ENCODE data around the gene ATP6V1G1.

ATP6V1G1 gene

DNA sequence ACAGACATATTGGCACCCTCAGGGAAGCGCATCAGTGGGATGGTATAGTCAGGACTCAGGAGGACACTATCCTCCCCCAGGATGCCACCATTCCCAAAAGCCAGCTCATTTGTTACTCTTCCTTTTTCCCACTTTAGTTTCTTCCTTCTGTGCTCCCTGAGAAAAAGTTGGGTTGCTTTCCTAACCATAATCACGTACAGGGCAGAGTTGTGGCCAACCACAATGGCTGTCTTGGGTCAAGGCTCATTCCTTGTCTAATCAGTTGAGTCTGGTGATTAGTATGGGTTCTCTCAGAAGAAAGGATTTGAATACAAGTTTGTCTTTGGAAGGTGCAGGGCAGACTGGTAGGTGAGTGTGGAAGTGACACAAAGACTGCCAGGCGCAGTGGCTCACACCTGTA is 26.6 kb upstream of the ATP6V1G1 start:
- Histone ChIP-seq H3K9ac (ENCODE audit: low read length) (no peak overlapping the region), H4K12ac (ENCODE audit: low read depth, low read length) (no peak overlapping the region), H4K91ac (ENCODE audit: low read depth, low read length) (no peak overlapping the region), H3K23ac (ENCODE audit: low read length) (no peak overlapping the region), H3K14ac (ENCODE audit: low read length) (no peak overlapping the region), H2BK12ac (ENCODE audit: low read length) (peak overlapping the region; percentile 51), H3K27me3 (ENCODE audit: insufficient read depth, low read length) (no peaks in the 10 kb centered on the region), H2BK120ac (ENCODE audit: insufficient read depth, low read length, poor library complexity) (no peak overlapping the region), H3K4me1 (ENCODE audit: control insufficient read depth in 1 of 2, insufficient read depth in 2 of 2, low read length in 2 of 2) (peaks cover 0 to 8% of the 10 kb centered on the region in 2 experiments), H2AK5ac (ENCODE audit: low read length) (no peak overlapping the region), H3K9me3 (ENCODE audit: insufficient read depth, low read depth, low read length) (no peaks in the 10 kb centered on the region), H3K18ac (ENCODE audit: low read length) (no peak overlapping the region), H3K4ac (ENCODE audit: low read depth, low read length) (no peak overlapping the region), H3K27ac (ENCODE audit: low read depth, low read length) (no peak overlapping the region), H3K79me1 (ENCODE audit: low read length) (peaks cover 2% of the 10 kb centered on the region), H4K8ac (ENCODE audit: low read depth, low read length) (no peak overlapping the region), H3K36me3 (ENCODE audit: control insufficient read depth in 1 of 2, insufficient read depth in 2 of 2, low read length in 2 of 2) (no peaks in the 10 kb centered on the region), H2BK5ac (ENCODE audit: low read depth, low read length, poor library complexity) (no peak overlapping the region), H3K79me2 (ENCODE audit: control insufficient read depth, insufficient read depth, low read length, poor library complexity) (no peaks in the 10 kb centered on the region), H3K4me3 (ENCODE audit: low read depth, low read length) (no peak overlapping the region), H2AFZ (ENCODE audit: insufficient read depth, low read length, poor library complexity) (no peak overlapping the region), H3K4me2 (ENCODE audit: low read length) (no peak overlapping the region)
- no peak for DNase-seq
- WGBS (ENCODE audit: extremely low coverage, insufficient coverage, insufficient read length): no CpG with 5 or more reads among the region's 3 CpGs

DNA sequence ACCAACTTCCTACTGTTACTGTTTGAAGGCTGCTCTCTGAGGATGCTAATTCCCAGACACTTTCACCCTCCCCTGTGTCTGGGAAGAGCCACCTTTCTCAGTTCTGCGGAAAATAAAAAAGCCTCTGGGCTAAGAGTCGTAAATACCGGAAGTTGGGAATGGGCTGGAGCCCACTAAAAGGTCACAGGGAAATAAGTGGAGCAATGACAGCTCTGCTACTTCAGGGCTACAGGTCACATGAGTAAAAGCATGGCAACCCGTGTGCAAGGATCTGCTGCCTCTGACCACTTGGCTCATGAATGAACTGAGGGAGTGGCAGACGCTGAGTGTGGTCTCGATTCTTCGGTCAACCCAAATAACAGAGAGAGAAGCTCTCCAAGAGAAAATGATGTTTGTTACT is 25.8 kb upstream of the ATP6V1G1 start:
- Histone ChIP-seq H2AFZ (ENCODE audit: insufficient read depth, low read length, poor library complexity) (no peak overlapping the region), H3K14ac (ENCODE audit: low read length) (no peak overlapping the region), H3K36me3 (ENCODE audit: control insufficient read depth in 1 of 2, insufficient read depth in 2 of 2, low read length in 2 of 2) (no peaks in the 10 kb centered on the region), H3K27me3 (ENCODE audit: insufficient read depth, low read length) (no peaks in the 10 kb centered on the region), H2BK12ac (ENCODE audit: low read length) (no peak overlapping the region), H4K91ac (ENCODE audit: low read depth, low read length) (no peak overlapping the region), H3K4me2 (ENCODE audit: low read length) (no peak overlapping the region), H3K23ac (ENCODE audit: low read length) (no peak overlapping the region), H3K4ac (ENCODE audit: low read depth, low read length) (no peak overlapping the region), H3K9me3 (ENCODE audit: insufficient read depth, low read depth, low read length) (no peaks in the 10 kb centered on the region), H4K8ac (ENCODE audit: low read depth, low read length) (no peak overlapping the region), H3K27ac (ENCODE audit: low read depth, low read length) (no peak overlapping the region), H2BK5ac (ENCODE audit: low read depth, low read length, poor library complexity) (no peak overlapping the region), H3K4me1 (ENCODE audit: control insufficient read depth in 1 of 2, insufficient read depth in 2 of 2, low read length in 2 of 2) (peaks cover 0 to 8% of the 10 kb centered on the region in 2 experiments), H3K79me2 (ENCODE audit: control insufficient read depth, insufficient read depth, low read length, poor library complexity) (no peaks in the 10 kb centered on the region), H2AK5ac (ENCODE audit: low read length) (no peak overlapping the region), H2BK120ac (ENCODE audit: insufficient read depth, low read length, poor library complexity) (no peak overlapping the region), H3K4me3 (ENCODE audit: low read depth, low read length) (no peak overlapping the region), H4K12ac (ENCODE audit: low read depth, low read length) (no peak overlapping the region), H3K79me1 (ENCODE audit: low read length) (peaks cover 2% of the 10 kb centered on the region), H3K9ac (ENCODE audit: low read length) (no peak overlapping the region), H3K18ac (ENCODE audit: low read length) (no peak overlapping the region)
- DNase-seq: no peak
- WGBS (ENCODE audit: extremely low coverage, insufficient coverage, insufficient read length): no CpG with 5 or more reads among the region's 7 CpGs

DNA sequence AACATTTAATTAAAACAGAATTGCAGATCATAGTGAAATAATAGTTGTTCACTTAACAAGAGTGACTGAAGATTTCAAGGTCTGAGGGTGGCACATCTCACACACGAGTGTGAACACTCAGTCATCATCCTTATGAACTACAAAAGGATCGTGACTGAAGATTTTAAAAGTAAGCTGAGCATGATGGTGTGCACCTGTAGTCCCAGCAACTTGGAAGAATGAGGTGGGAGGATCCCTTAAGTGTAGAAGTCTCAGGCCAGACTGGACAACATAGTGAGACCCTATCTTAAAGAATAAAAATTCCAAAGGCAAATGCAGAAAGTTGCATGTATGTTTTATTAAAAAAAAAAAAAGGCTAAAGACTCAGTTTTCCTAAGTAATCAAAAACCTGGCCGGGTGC is 22.4 kb upstream of the ATP6V1G1 start:
- Histone ChIP-seq H3K79me2 (ENCODE audit: control insufficient read depth, insufficient read depth, low read length, poor library complexity) (no peaks in the 10 kb centered on the region), H3K18ac (ENCODE audit: low read length) (no peak overlapping the region), H3K23ac (ENCODE audit: low read length) (peak overlapping the region; percentile 85), H2AK5ac (ENCODE audit: low read length) (no peak overlapping the region), H2AFZ (ENCODE audit: insufficient read depth, low read length, poor library complexity) (no peak overlapping the region), H3K4me3 (ENCODE audit: low read depth, low read length) (no peak overlapping the region), H3K4me1 (ENCODE audit: control insufficient read depth in 1 of 2, insufficient read depth in 2 of 2, low read length in 2 of 2) (peaks cover 0 to 8% of the 10 kb centered on the region in 2 experiments), H3K27me3 (ENCODE audit: insufficient read depth, low read length) (no peaks in the 10 kb centered on the region), H2BK120ac (ENCODE audit: insufficient read depth, low read length, poor library complexity) (no peak overlapping the region), H3K27ac (ENCODE audit: low read depth, low read length) (no peak overlapping the region), H4K91ac (ENCODE audit: low read depth, low read length) (no peak overlapping the region), H2BK12ac (ENCODE audit: low read length) (no peak overlapping the region), H3K9me3 (ENCODE audit: insufficient read depth, low read depth, low read length) (no peaks in the 10 kb centered on the region), H3K14ac (ENCODE audit: low read length) (no peak overlapping the region), H3K79me1 (ENCODE audit: low read length) (no peaks in the 10 kb centered on the region), H3K4ac (ENCODE audit: low read depth, low read length) (no peak overlapping the region), H4K8ac (ENCODE audit: low read depth, low read length) (no peak overlapping the region), H3K4me2 (ENCODE audit: low read length) (no peak overlapping the region), H3K9ac (ENCODE audit: low read length) (no peak overlapping the region), H3K36me3 (ENCODE audit: control insufficient read depth in 1 of 2, insufficient read depth in 2 of 2, low read length in 2 of 2) (no peaks in the 10 kb centered on the region), H2BK5ac (ENCODE audit: low read depth, low read length, poor library complexity) (no peak overlapping the region), H4K12ac (ENCODE audit: low read depth, low read length) (no peak overlapping the region)
- no CpG with 5 or more reads among the region's 3 CpGs for WGBS (ENCODE audit: extremely low coverage, insufficient coverage, insufficient read length)
- no peak for DNase-seq

DNA sequence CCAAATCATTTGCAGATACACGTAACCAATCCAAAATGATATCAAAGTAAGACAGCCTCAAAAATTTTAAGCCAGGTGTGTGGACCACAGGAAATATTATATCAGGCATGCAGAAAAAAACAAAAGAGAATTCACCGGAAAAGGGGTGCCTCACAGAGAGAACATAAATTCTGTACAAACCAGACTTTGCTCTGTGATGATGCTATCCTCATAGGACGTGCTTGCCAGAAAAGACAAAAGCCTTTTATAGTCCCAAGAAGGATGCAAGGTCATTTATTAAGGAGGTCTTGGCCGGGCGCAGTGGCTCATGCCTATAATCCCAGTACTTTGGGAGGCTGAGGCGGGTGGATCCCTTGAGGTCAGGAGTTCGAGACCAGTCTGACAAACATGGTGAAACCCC is 16.8 kb upstream of the ATP6V1G1 start:
- Histone ChIP-seq H3K4me3 (ENCODE audit: low read depth, low read length) (no peak overlapping the region), H4K12ac (ENCODE audit: low read depth, low read length) (no peak overlapping the region), H3K18ac (ENCODE audit: low read length) (no peak overlapping the region), H3K27me3 (ENCODE audit: insufficient read depth, low read length) (no peaks in the 10 kb centered on the region), H3K79me1 (ENCODE audit: low read length) (no peaks in the 10 kb centered on the region), H3K4ac (ENCODE audit: low read depth, low read length) (no peak overlapping the region), H2BK12ac (ENCODE audit: low read length) (no peak overlapping the region), H3K4me1 (ENCODE audit: control insufficient read depth in 1 of 2, insufficient read depth in 2 of 2, low read length in 2 of 2) (no peaks in the 10 kb centered on the region), H2BK5ac (ENCODE audit: low read depth, low read length, poor library complexity) (no peak overlapping the region), H4K8ac (ENCODE audit: low read depth, low read length) (no peak overlapping the region), H2AFZ (ENCODE audit: insufficient read depth, low read length, poor library complexity) (no peak overlapping the region), H3K23ac (ENCODE audit: low read length) (no peak overlapping the region), H2BK120ac (ENCODE audit: insufficient read depth, low read length, poor library complexity) (no peak overlapping the region), H3K36me3 (ENCODE audit: control insufficient read depth in 1 of 2, insufficient read depth in 2 of 2, low read length in 2 of 2) (no peaks in the 10 kb centered on the region), H3K27ac (ENCODE audit: low read depth, low read length) (no peak overlapping the region), H2AK5ac (ENCODE audit: low read length) (no peak overlapping the region), H4K91ac (ENCODE audit: low read depth, low read length) (no peak overlapping the region), H3K4me2 (ENCODE audit: low read length) (no peak overlapping the region), H3K79me2 (ENCODE audit: control insufficient read depth, insufficient read depth, low read length, poor library complexity) (no peaks in the 10 kb centered on the region), H3K9me3 (ENCODE audit: insufficient read depth, low read depth, low read length) (no peaks in the 10 kb centered on the region), H3K14ac (ENCODE audit: low read length) (no peak overlapping the region), H3K9ac (ENCODE audit: low read length) (no peak overlapping the region)
- DNase-seq: no peak
- WGBS (ENCODE audit: extremely low coverage, insufficient coverage, insufficient read length): no CpG with 5 or more reads among the region's 7 CpGs

Data from trophoblast cell (in vitro differentiated cells and primary cell).